ENCODE data around the gene TAF11L14. TPM values are rescaled to one million over a fixed set of nuclear protein-coding genes. Genes with fewer than 3 reads are reported as not detected.
"Not testable (repeated sequence)": the region's sequence is repeated elsewhere in the genome, so short reads cannot be mapped to it uniquely, and the experiment has no call there.

TAF11L14 gene
- total RNA-seq (2021; ENCODE audit: unreplicated experiment) = not detected
- not detected in 2 replicates for polyA plus RNA-seq (2012)
- Bru-seq, nascent RNA = not detected
- BruChase-seq, experiment 1, labeled RNA remaining after a 6-hour chase = not detected
- BruChase-seq, experiment 2, labeled RNA remaining after a 2-hour chase = not detected
- long read RNA-seq = 0 reads

DNA sequence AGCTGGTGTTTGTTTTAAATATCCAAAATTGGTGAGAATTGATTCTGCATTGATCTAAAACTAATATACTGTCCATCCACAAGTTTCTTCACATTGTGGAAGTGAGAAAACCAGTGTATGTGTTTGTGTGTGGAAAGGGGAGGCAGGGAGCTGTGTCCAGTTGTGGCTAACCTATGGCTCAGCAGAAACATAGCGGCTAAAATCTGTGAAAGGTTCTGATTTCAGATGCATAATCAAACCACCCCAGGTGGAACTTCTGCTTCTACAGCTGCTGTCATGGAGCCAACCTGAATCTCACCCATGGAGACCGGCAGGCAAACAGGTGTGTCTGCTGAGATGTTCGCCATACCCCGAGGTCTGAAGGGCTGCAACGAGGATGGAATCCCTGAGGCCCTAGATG is at the start of gene TAF11L14:
Gene TAF11L14, plus strand, starts transcription at position 301 of the 400 bp plus-strand sequence.
- H3K9me2 ChIP-seq (ENCODE audit: insufficient read depth) = no peaks in the 10 kb centered on the region
- no TSS peak for BruUV-seq (replicated peaks)
- H3K4me3 ChIP-seq (replicated peaks in 1 of 2; ENCODE audit: low read depth in 1 of 2, low read length in 2 of 2) = no peak within 1 kb of the TSS
- H3K9ac ChIP-seq (ENCODE audit: low read length) = no peak within 1 kb of the TSS
- H3K27me3 ChIP-seq (ENCODE audit: insufficient read depth, low read length) = no peaks in the 10 kb centered on the region
- ChIA-PET CTCF (no interaction called here), RAD21 (ENCODE audit: low non-redundant PET in 1 of 2, low total read pairs in 2 of 2, uncharacterized antibody in 2 of 2, unreplicated experiment in 2 of 2) (no interaction called here), POLR2A (no interaction called here)
- TF ChIP-seq CEBPB (IDR thresholded peaks at IDR 0.05; ENCODE audit: low read depth) (no peak), ELF1 (IDR thresholded peaks at IDR 0.05; ENCODE audit: borderline replicate concordance, low read depth) (no peak)
- H3K36me3 ChIP-seq (ENCODE audit: control insufficient read depth in 1 of 2, insufficient read depth in 2 of 2, low read length in 2 of 2) = no peaks in the 10 kb centered on the region
- H3K4me2 ChIP-seq (ENCODE audit: low read length) = no peak within 1 kb of the TSS
- intact Hi-C loops (cut with micrococcal nuclease) = no loop called here
- H3K79me2 ChIP-seq (ENCODE audit: insufficient read depth, low read length) = no peaks in the 10 kb centered on the region
- H3K9me3 ChIP-seq (ENCODE audit: control insufficient read depth in 1 of 2, insufficient read depth in 1 of 2, low read depth in 1 of 2, low read length in 2 of 2) = peaks cover 0 to 10% of the 10 kb centered on the region in 2 experiments; a peak in 2 of 4 replicates
- no peak within 1 kb of the TSS for H3K27ac ChIP-seq (ENCODE audit: low read depth, low read length)
- ATAC-seq (no peak), DNase-seq (ENCODE audit: low read depth, low spot score) (no peak)
- H4K20me1 ChIP-seq (ENCODE audit: insufficient read depth) = no peaks in the 10 kb centered on the region
- H2AFZ ChIP-seq (ENCODE audit: low read depth, low read length, poor library complexity, severe bottlenecking) = no peak within 1 kb of the TSS
- no peaks in the 10 kb centered on the region for H3K4me1 ChIP-seq (ENCODE audit: control insufficient read depth in 1 of 2, insufficient read depth in 2 of 2, low read length in 2 of 2)

DNA sequence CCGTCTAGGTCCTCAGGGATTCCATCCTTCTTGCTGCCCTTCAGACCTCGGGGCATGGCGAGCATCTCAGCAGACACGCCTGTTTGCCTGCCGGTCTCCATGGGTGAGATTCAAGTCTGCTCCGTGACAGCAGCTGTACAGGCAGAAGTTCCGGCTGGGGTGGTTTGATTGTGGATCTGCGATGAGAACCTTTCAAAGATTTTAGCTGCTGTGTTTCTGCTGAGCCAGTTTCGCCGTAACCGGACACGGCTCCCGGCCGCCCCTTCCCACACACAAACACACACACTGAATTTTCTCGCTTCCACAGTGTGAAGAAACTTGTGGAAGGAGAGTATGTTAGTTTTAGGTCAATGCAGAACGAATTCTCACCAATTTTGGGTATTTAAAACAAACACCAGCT is 48.6 kb upstream of the TAF11L14 start, which contains the start of gene TAF11L7:
Gene TAF11L7, minus strand, starts transcription at position 101 of the 400 bp plus-strand sequence.
- H3K9ac ChIP-seq (ENCODE audit: low read length); H3K4me3 ChIP-seq (replicated peaks in 1 of 2; ENCODE audit: low read depth in 1 of 2, low read length in 2 of 2); H2AFZ ChIP-seq (ENCODE audit: low read depth, low read length, poor library complexity, severe bottlenecking); H3K27me3 ChIP-seq (ENCODE audit: insufficient read depth, low read length); H3K36me3 ChIP-seq (ENCODE audit: control insufficient read depth in 1 of 2, insufficient read depth in 2 of 2, low read length in 2 of 2); ATAC-seq; H3K9me2 ChIP-seq (ENCODE audit: insufficient read depth); intact Hi-C loops (cut with micrococcal nuclease); H3K4me1 ChIP-seq (ENCODE audit: control insufficient read depth in 1 of 2, insufficient read depth in 2 of 2, low read length in 2 of 2); H3K27ac ChIP-seq (ENCODE audit: low read depth, low read length); RAD21 ChIA-PET (ENCODE audit: low non-redundant PET in 1 of 2, low total read pairs in 2 of 2, uncharacterized antibody in 2 of 2, unreplicated experiment in 2 of 2); BruUV-seq (replicated peaks); CTCF ChIA-PET; POLR2A ChIA-PET; H4K20me1 ChIP-seq (ENCODE audit: insufficient read depth); DNase-seq (ENCODE audit: low read depth, low spot score); H3K79me2 ChIP-seq (ENCODE audit: insufficient read depth, low read length); H3K4me2 ChIP-seq (ENCODE audit: low read length); H3K9me3 ChIP-seq (ENCODE audit: control insufficient read depth in 1 of 2, insufficient read depth in 1 of 2, low read depth in 1 of 2, low read length in 2 of 2): not testable (repeated sequence)

GRCh38 chr5:17590860-17591259 is 43.4 kb upstream of the TAF11L14 start, which contains the start of gene TAF11L8:
Gene TAF11L8 (minus strand): TSS chr5:17590960.
- H3K27ac ChIP-seq (ENCODE audit: low read depth, low read length); H4K20me1 ChIP-seq (ENCODE audit: insufficient read depth); H3K9me2 ChIP-seq (ENCODE audit: insufficient read depth); H3K9ac ChIP-seq (ENCODE audit: low read length); H2AFZ ChIP-seq (ENCODE audit: low read depth, low read length, poor library complexity, severe bottlenecking); RAD21 ChIA-PET (ENCODE audit: low non-redundant PET in 1 of 2, low total read pairs in 2 of 2, uncharacterized antibody in 2 of 2, unreplicated experiment in 2 of 2); H3K4me2 ChIP-seq (ENCODE audit: low read length); H3K79me2 ChIP-seq (ENCODE audit: insufficient read depth, low read length); H3K4me3 ChIP-seq (replicated peaks in 1 of 2; ENCODE audit: low read depth in 1 of 2, low read length in 2 of 2); H3K27me3 ChIP-seq (ENCODE audit: insufficient read depth, low read length); DNase-seq (ENCODE audit: low read depth, low spot score); H3K4me1 ChIP-seq (ENCODE audit: control insufficient read depth in 1 of 2, insufficient read depth in 2 of 2, low read length in 2 of 2); intact Hi-C loops (cut with micrococcal nuclease); H3K36me3 ChIP-seq (ENCODE audit: control insufficient read depth in 1 of 2, insufficient read depth in 2 of 2, low read length in 2 of 2); ATAC-seq; CTCF ChIA-PET; POLR2A ChIA-PET; BruUV-seq (replicated peaks); H3K9me3 ChIP-seq (ENCODE audit: control insufficient read depth in 1 of 2, insufficient read depth in 1 of 2, low read depth in 1 of 2, low read length in 2 of 2): not testable (repeated sequence)

GRCh38 chr5:17594255-17594654 is 40.0 kb upstream of the TAF11L14 start, which contains the start of gene TAF11L9:
Gene TAF11L9 (minus strand): TSS chr5:17594394.
- H3K36me3 ChIP-seq (ENCODE audit: control insufficient read depth in 1 of 2, insufficient read depth in 2 of 2, low read length in 2 of 2); H4K20me1 ChIP-seq (ENCODE audit: insufficient read depth); ATAC-seq; H3K27me3 ChIP-seq (ENCODE audit: insufficient read depth, low read length); POLR2A ChIA-PET; H2AFZ ChIP-seq (ENCODE audit: low read depth, low read length, poor library complexity, severe bottlenecking); intact Hi-C loops (cut with micrococcal nuclease); RAD21 ChIA-PET (ENCODE audit: low non-redundant PET in 1 of 2, low total read pairs in 2 of 2, uncharacterized antibody in 2 of 2, unreplicated experiment in 2 of 2); H3K27ac ChIP-seq (ENCODE audit: low read depth, low read length); H3K4me2 ChIP-seq (ENCODE audit: low read length); H3K9ac ChIP-seq (ENCODE audit: low read length); H3K79me2 ChIP-seq (ENCODE audit: insufficient read depth, low read length); H3K9me2 ChIP-seq (ENCODE audit: insufficient read depth); CTCF ChIA-PET; H3K4me3 ChIP-seq (replicated peaks in 1 of 2; ENCODE audit: low read depth in 1 of 2, low read length in 2 of 2); DNase-seq (ENCODE audit: low read depth, low spot score); BruUV-seq (replicated peaks); H3K9me3 ChIP-seq (ENCODE audit: control insufficient read depth in 1 of 2, insufficient read depth in 1 of 2, low read depth in 1 of 2, low read length in 2 of 2); H3K4me1 ChIP-seq (ENCODE audit: control insufficient read depth in 1 of 2, insufficient read depth in 2 of 2, low read length in 2 of 2): not testable (repeated sequence)
